HepG2 (cell line): ENCODE results near the gene BIRC2. TPM values are rescaled to one million over a fixed set of nuclear protein-coding genes. Genes with fewer than 3 reads are reported as not detected.
A peak's percentile ranks its signal among the peaks of the same experiment; 100 is the strongest.

ENCODE experiments used
- ATAC-seq: fragments of 200-7000 bp; cut with Tn5 transposase; 3 replicates; pipeline ENCODE4 v1.9.1; 2020; ENCODE audit warnings: mild to moderate bottlenecking, moderate library complexity
- BruUV-seq: library from RNA; stranded (reverse); fragments of 400-500 nt; replicated peaks from 2 replicates; lab custom pipeline; 2021; lab: Mats Ljungman, UMichigan
- CTCF ChIA-PET: fragments of 300-600 bp; formaldehyde crosslinking; extraction: SDS; loops from one replicate; lab custom pipeline; 2021; ENCODE audit warnings: low total read pairs, inconsistent platforms, low intra/inter-chr PET ratio; lab: Yijun Ruan, JAX
- POLR2A ChIA-PET: fragments of 350-600 bp; sonication (Branson Sonifier 250); formaldehyde crosslinking; loops from one replicate; lab custom pipeline; 2020; ENCODE audit warnings: antibody characterized with exemption, inconsistent platforms; lab: Yijun Ruan, JAX
- DNase-seq: peaks from one replicate; pipeline ENCODE4 v3.0.0-alpha.2; 2015; ENCODE audit warnings: low spot score
- FAIRE-seq: peaks from 3 replicates; lab custom pipeline; 2011; peaks lifted over from hg19 to GRCh38; lab: Jason Lieb, UNC
- H2AFZ ChIP-seq: one replicate; pipeline ENCODE4 v1.6.1; 2011; ENCODE audit warnings: low read length, inconsistent platforms
- H3K27ac ChIP-seq: fragments of 300-600 bp; 3 replicates; pipeline ENCODE4 v1.8.0; 2011; ENCODE audit warnings: mixed run types, mild to moderate bottlenecking, mixed read lengths, low read length, inconsistent platforms; ENCODE audit not compliant: insufficient read depth; ENCODE audit errors: extremely low read length
- H3K27me3 ChIP-seq, 2 experiments: fragments of 200-600 bp in 1 of 2; 2 replicates in 1 of 2; 3 replicates in 1 of 2; pipeline versions ENCODE4 v1.6.0 to v1.8.0; 2011; ENCODE audit warnings: low read length in 2 of 2, mild to moderate bottlenecking in 2 of 2, moderate library complexity in 2 of 2, inconsistent platforms in 1 of 2; ENCODE audit not compliant: insufficient read depth in 2 of 2, control insufficient read depth in 1 of 2
- H3K36me3 ChIP-seq, 2 experiments: fragments of 200-600 bp in 1 of 2; replicated peaks in 1 of 2; 2 replicates in 1 of 2; 3 replicates in 1 of 2; pipeline versions ENCODE4 v1.5.1 to v1.8.0; 2011; ENCODE audit warnings: low read length in 2 of 2, inconsistent platforms in 1 of 2; ENCODE audit not compliant: insufficient read depth in 2 of 2, control insufficient read depth in 1 of 2
- H3K4me1 ChIP-seq: 2 replicates; pipeline ENCODE4 v1.5.1; 2012; ENCODE audit warnings: low read length, inconsistent platforms; ENCODE audit not compliant: insufficient read depth
- H3K4me2 ChIP-seq: 2 replicates; pipeline ENCODE4 v1.6.0; 2011; ENCODE audit warnings: low read depth, low read length, inconsistent platforms
- H3K4me3 ChIP-seq, 3 experiments: fragments of 200-600 bp in 1 of 3; sonication (generic), shearing (Covaris generic) in 1 of 3; replicated peaks in 1 of 3; 2 replicates each; pipeline ENCODE4 v1.5.1; 2011 to 2016; ENCODE audit warnings: low read length in 3 of 3, inconsistent platforms in 2 of 3, low read depth in 2 of 3, mild to moderate bottlenecking in 2 of 3, control low read depth in 1 of 3, mixed read lengths in 1 of 3; ENCODE audit not compliant: insufficient read depth in 1 of 3
- H3K79me2 ChIP-seq: one replicate; pipeline ENCODE4 v1.6.1; 2011; ENCODE audit warnings: low read length, inconsistent platforms; ENCODE audit not compliant: insufficient read depth
- H3K9ac ChIP-seq: 2 replicates; pipeline ENCODE4 v1.6.0; 2011; ENCODE audit warnings: mild to moderate bottlenecking, low read depth, low read length, inconsistent platforms; ENCODE audit not compliant: insufficient read depth
- H3K9me3 ChIP-seq: 2 replicates; pipeline ENCODE4 v1.5.1; 2012; ENCODE audit warnings: mild to moderate bottlenecking, low read length
- H4K20me1 ChIP-seq: 2 replicates; pipeline ENCODE4 v1.6.0; 2011; ENCODE audit warnings: inconsistent platforms, mild to moderate bottlenecking, low read length, moderate library complexity; ENCODE audit not compliant: insufficient read depth
- AGO1 ChIP-seq: fragments of 200-400 bp; formaldehyde crosslinking; IDR thresholded peaks from 2 replicates; pipeline ENCODE4 v1.6.1; 2017; ENCODE audit warnings: mild to moderate bottlenecking, low read depth, low read length, moderate library complexity; ENCODE audit not compliant: poor library complexity, severe bottlenecking
- CTCF ChIP-seq: sonication (generic); formaldehyde crosslinking; IDR thresholded peaks from 2 replicates; pipeline ENCODE4 v1.5.0; 2020; ENCODE audit warnings: mild to moderate bottlenecking, missing genetic modification reagents, moderate library complexity
- MTA3 ChIP-seq: sonication (generic); formaldehyde crosslinking; IDR thresholded peaks from 2 replicates; pipeline ENCODE4 v1.4.0; 2020; ENCODE audit warnings: missing genetic modification reagents
- NR1H2 ChIP-seq: sonication (generic); formaldehyde crosslinking; IDR thresholded peaks from 2 replicates; pipeline ENCODE4 v1.8.1; 2022; ENCODE audit warnings: low read depth, missing genetic modification reagents, borderline replicate concordance
- PHF5A ChIP-seq: IDR thresholded peaks from one replicate; pipeline ENCODE4 v1.6.1; 2018; ENCODE audit warnings: low read depth, missing genetic modification reagents; ENCODE audit not compliant: unreplicated experiment
- REST ChIP-seq, 2 experiments: IDR thresholded peaks; 2 replicates each; pipeline ENCODE4 v1.6.1; 2011 to 2012; ENCODE audit warnings: low read length in 2 of 2, borderline replicate concordance in 1 of 2, low read depth in 1 of 2, mild to moderate bottlenecking in 1 of 2, moderate library complexity in 1 of 2
- WGBS: methylation state at CpG from one replicate; pipeline ENCODE4 v1.1.6; 2017; ENCODE audit warnings: low lambda C conversion rate; 5-methylcytosine and 5-hydroxymethylcytosine counted together
- in situ Hi-C: cut with HindIII; loops from 2 replicates; pipeline ENCODE4 v1.10.0; 2017; ENCODE audit warnings: low pct_unique_long_range_greater_than_20kb; ENCODE audit not compliant: extremely low pct_ligation_motif_present
- intact Hi-C: fragments of 100-400 bp; cut with micrococcal nuclease; formaldehyde crosslinking; loops from one replicate; pipeline ENCODE4 v1.10.0; 2022; ENCODE audit not compliant: unreplicated experiment
- polyA plus RNA-seq, 8 experiments: library from polyadenylated mRNA; depleted of rRNA in 3 of 8; stranded (reverse) in 7 of 8; unstranded in 1 of 8; fragments of >200 nt; fragmentation: Illumina TruSeq in 4 of 8; extraction: Trizol in 4 of 8; gene quantifications; 2 replicates each; pipeline versions ENCODE4 v1.2.1 to v1.2.3, GENCODE V29; 2011 to 2016; ENCODE audit warnings: low read depth in 4 of 8, missing spikeins in 1 of 8, mixed read lengths in 1 of 8; ENCODE audit not compliant: insufficient read depth in 1 of 8
- total RNA-seq, 5 experiments: library from RNA; depleted of rRNA; stranded (reverse); fragments of >200 nt; fragmentation: Illumina TruSeq; extraction: Trizol; gene quantifications; 2 replicates each; pipeline ENCODE4 v1.2.3, GENCODE V29; 2016; ENCODE audit warnings: low read depth in 1 of 5

Gene BIRC2
- total and polyA plus RNA-seq, 2 of the 13 experiments (the other 11 are each of a cell fraction or from before 2014, with no cell fraction given), result 61.7 to 62.2 TPM

GRCh38 chr11:102306048-102306597, 40.9 kb upstream of the BIRC2 start:
- TF ChIP-seq PHF5A (CRISPR knock-in tag) (no peak), CTCF (CRISPR knock-in tag) (peak; percentile 36; the same call in 1 of the 2 replicates)
- TF ChIP-seq, all 625 proteins: peak for 1
- no peak overlapping the region for H2AFZ ChIP-seq
- peaks cover 25% of the 10 kb centered on the region for H3K4me1 ChIP-seq
- no peak overlapping the region for H3K27ac ChIP-seq
- BruUV-seq, result no TSS peak
- ATAC-seq (peak; percentile 50), DNase-seq (no peak), FAIRE-seq (no peak)
- peaks cover 4% of the 10 kb centered on the region; the same call in 1 of the 2 replicates for H3K9me3 ChIP-seq
- intact Hi-C loops (no loop called here), in situ Hi-C loops (no loop called here)
- H3K9ac ChIP-seq, result no peak overlapping the region
- H4K20me1 ChIP-seq, result no peaks in the 10 kb centered on the region
- no peak overlapping the region for H3K4me3 ChIP-seq
- 32% methylated on average over 5 of the region's 5 CpGs for WGBS
- CTCF ChIA-PET, result no interaction called here
- no peaks in the 10 kb centered on the region for H3K36me3 ChIP-seq
- H3K79me2 ChIP-seq, result no peaks in the 10 kb centered on the region
- H3K27me3 ChIP-seq, result no peaks in the 10 kb centered on the region; a peak in 1 of 5 replicates
- H3K4me2 ChIP-seq, result peak overlapping the region; percentile 61
- POLR2A ChIA-PET, result no interaction called here

DNA sequence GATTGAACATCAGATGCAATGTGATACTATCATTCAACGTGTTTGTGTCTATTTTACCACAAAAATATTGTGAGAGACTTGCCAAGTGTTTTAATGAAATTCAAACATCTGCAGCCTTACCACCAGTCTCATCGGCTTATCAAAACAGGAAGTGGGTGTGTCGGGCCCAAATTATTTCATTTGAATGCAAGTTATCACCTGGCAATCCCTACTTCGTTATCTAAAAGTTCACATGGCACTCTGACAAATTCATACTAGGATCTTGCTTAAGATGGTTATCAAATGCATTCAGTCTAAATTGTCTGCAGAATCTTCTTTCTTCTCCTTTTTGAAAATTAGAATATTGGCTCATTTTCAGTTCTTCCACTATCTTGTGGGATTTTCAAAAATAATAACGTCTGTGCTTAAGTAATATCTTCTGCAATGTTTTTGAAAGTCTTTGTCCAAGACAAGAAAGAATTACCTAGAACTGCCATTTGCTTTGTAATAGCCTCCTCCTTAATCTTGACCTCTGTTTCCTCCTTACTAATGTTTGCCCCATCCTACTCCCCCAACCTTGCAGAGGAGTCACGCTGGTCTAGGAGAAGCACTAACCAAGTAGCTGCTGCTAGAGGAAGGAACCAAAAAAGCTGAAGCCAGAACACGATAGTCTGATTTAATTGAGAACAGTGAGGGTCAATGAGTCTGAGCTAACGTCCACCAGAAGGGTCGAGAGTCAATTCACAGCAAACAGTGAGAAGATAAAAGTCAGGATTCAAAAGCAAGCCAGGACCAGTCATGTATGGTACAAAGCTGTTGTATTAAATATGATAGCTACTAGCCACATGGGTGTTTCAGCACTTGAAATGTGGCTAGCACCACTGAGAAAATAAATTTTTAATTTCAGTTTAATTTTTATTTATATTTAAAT, 39.9 kb upstream of the BIRC2 start:
- Histone ChIP-seq H3K27ac (no peak overlapping the region), H3K36me3 (no peaks in the 10 kb centered on the region), H2AFZ (peak overlapping the region; percentile 23), H3K9ac (no peak overlapping the region), H3K27me3 (no peaks in the 10 kb centered on the region; a peak in 1 of 5 replicates), H3K79me2 (no peaks in the 10 kb centered on the region), H3K4me1 (peaks cover 22% of the 10 kb centered on the region), H4K20me1 (no peaks in the 10 kb centered on the region), H3K4me2 (peak overlapping the region; percentile 29; the same call in 1 of the 2 replicates), H3K4me3 (no peak overlapping the region), H3K9me3 (no peaks in the 10 kb centered on the region; the same call in 1 of the 2 replicates)
- no peak for FAIRE-seq
- in situ Hi-C loops (no loop called here), intact Hi-C loops (no loop called here)
- no peak for ATAC-seq
- 37% methylated on average over 9 of the region's 9 CpGs for WGBS
- ChIA-PET POLR2A (no interaction called here), CTCF (no interaction called here)
- no peak for TF ChIP-seq AGO1
- no peak for TF ChIP-seq MTA3 (CRISPR knock-in tag)
- TF ChIP-seq REST (IDR thresholded peaks at IDR 0.05; ENCODE audit: borderline replicate concordance in 1 of 2, low read depth in 1 of 2, low read length in 2 of 2), result peak in 1 of 2 experiments; percentile 43; a peak in 1 of 4 replicates
- TF ChIP-seq NR1H2, result no peak
- no peak for DNase-seq
- BruUV-seq, result no TSS peak
